Peyer's patch (tissue), 4 donors: Measurements from ENCODE around the gene CCL27. TPM values are rescaled to one million over a fixed set of nuclear protein-coding genes. Genes with fewer than 3 reads are reported as not detected.

Experiments used
- DNase-seq, 3 donors: peaks; one replicate each; pipeline ENCODE4 v3.0.0-alpha.2; 2017 to 2019
- H3K27ac ChIP-seq, 4 donors: fragments of 200-600 bp; sonication (generic); one replicate each; pipeline ENCODE4 v1.5.1; 2016 to 2019
- H3K27me3 ChIP-seq, 2 donors: fragments of 200-600 bp; sonication (generic); one replicate each; pipeline ENCODE4 v1.5.1; 2019
- H3K36me3 ChIP-seq, 3 donors: fragments of 200-600 bp; sonication (generic); one replicate each; pipeline ENCODE4 v1.5.1; 2016 to 2019
- H3K4me1 ChIP-seq, 4 donors: fragments of 200-600 bp; sonication (generic); one replicate each; pipeline ENCODE4 v1.5.1; 2016 to 2019
- H3K4me3 ChIP-seq, 4 donors: fragments of 200-600 bp; sonication (generic); 1 replicate in 3 of 4; 2 replicates in 1 of 4; pipeline ENCODE4 v1.5.1; 2016 to 2019; ENCODE audit warnings: mild to moderate bottlenecking in 1 of 4
- H3K9me3 ChIP-seq, 4 donors: fragments of 200-600 bp; sonication (generic); one replicate each; pipeline ENCODE4 v1.5.1; 2016 to 2019; ENCODE audit warnings: mild to moderate bottlenecking in 1 of 4
- POLR2A ChIP-seq, 2 donors: fragments of 450-650 bp; IDR thresholded peaks; one replicate each; pipeline ENCODE4 v1.5.1; 2017; ENCODE audit warnings: antibody characterized with exemption in 2 of 2, mild to moderate bottlenecking in 2 of 2, moderate library complexity in 2 of 2
- total RNA-seq, 4 donors: library from RNA; depleted of rRNA; stranded (reverse); fragments of >200 nt; gene quantifications; one replicate each; pipeline ENCODE4 v1.1.0, GENCODE V29; 2016
- TF ChIP-seq, protein P1 (sequence below), 6 experiments: fragments of 450-650 bp in 4 of 6; fragments of 200-600 bp in 2 of 6; sonication (generic) in 1 of 6; IDR thresholded peaks; one replicate each; pipeline ENCODE4 v1.5.1; 2017 to 2019; ENCODE audit warnings: antibody characterized with exemption in 6 of 6, mild to moderate bottlenecking in 3 of 6, moderate library complexity in 1 of 6

CCL27 gene
- total RNA-seq, 4 donors from 2014 or later = not detected

DNA sequence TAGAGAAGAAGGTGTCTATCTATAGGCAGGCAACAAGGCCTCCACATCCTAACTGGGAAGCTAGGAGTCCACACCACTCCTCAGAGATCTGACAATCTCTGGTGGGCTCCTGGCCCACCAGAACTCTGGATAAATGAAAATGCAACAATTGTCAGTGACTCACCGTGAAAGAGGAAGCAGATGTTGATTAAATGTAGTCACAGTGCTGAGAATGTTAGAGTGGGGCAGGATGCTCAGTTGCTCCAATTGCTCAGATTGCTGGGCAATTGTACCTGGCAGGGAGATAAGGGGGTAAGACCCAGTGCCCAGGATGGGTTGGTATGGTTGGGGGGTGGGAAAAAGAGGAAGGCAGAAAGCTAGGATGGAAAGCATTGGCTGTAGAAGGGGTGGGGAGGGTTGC, 24.3 kb upstream of the CCL27 start:
- Histone ChIP-seq H3K36me3 (no peaks in the 10 kb centered on the region), H3K4me1 (peaks cover 0 to 5% (median 0%) of the 10 kb centered on the region in 4 donors), H3K27me3 (no peaks in the 10 kb centered on the region), H3K27ac (no peak overlapping the region), H3K9me3 (no peaks in the 10 kb centered on the region), H3K4me3 (no peak overlapping the region)
- no peak for DNase-seq
- TF ChIP-seq, protein P1, sequence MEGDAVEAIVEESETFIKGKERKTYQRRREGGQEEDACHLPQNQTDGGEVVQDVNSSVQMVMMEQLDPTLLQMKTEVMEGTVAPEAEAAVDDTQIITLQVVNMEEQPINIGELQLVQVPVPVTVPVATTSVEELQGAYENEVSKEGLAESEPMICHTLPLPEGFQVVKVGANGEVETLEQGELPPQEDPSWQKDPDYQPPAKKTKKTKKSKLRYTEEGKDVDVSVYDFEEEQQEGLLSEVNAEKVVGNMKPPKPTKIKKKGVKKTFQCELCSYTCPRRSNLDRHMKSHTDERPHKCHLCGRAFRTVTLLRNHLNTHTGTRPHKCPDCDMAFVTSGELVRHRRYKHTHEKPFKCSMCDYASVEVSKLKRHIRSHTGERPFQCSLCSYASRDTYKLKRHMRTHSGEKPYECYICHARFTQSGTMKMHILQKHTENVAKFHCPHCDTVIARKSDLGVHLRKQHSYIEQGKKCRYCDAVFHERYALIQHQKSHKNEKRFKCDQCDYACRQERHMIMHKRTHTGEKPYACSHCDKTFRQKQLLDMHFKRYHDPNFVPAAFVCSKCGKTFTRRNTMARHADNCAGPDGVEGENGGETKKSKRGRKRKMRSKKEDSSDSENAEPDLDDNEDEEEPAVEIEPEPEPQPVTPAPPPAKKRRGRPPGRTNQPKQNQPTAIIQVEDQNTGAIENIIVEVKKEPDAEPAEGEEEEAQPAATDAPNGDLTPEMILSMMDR (IDR thresholded peaks at IDR 0.05) = no peak
- no peak for TF ChIP-seq POLR2A (IDR thresholded peaks at IDR 0.05)

DNA sequence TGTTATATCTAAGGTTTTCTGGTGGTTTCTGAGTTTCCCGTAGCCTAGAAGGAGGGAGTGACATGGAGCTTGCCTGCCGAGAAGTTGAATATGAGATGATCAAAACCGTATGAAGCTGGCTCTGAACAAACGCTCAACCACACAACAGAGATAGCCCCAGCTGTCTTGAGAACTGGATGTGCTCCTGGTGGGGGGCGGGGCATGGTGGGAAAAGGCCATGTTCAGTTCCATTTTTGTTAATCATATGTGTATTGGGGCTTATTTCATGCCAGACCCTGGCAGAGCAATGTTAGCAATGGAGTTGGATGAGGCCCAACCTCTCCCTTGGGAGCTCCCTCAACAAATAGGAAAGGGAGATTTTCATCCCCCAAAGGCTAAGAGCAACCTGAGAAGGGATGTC, 23.8 kb upstream of the CCL27 start:
- Histone ChIP-seq H3K27me3 (no peaks in the 10 kb centered on the region), H3K4me3 (no peak overlapping the region), H3K9me3 (no peaks in the 10 kb centered on the region), H3K36me3 (no peaks in the 10 kb centered on the region), H3K4me1 (peaks cover 0 to 4% (median 0%) of the 10 kb centered on the region in 4 donors), H3K27ac (no peak overlapping the region)
- TF ChIP-seq POLR2A (IDR thresholded peaks at IDR 0.05) = no peak
- TF ChIP-seq, protein P1 (IDR thresholded peaks at IDR 0.05) = no peak
- DNase-seq = no peak

DNA sequence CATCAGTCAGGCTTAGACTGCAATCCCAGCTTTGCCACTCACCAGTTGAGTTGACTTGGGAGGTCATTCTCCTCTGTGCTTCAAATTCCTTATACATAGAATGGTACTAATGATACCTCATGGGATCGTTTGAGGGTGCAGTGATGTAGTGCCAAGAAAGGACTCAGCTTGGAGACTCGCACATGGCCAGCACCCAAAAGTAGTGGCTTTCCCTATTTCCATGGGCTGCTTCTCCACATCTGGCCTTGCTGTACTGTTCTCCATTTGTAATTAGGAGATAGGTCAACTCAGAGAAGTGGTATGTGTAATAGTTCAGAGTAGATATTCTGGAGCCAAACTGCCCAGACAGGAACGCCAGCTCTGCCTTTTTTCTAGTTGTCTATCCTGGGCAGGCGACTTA, 23.1 kb upstream of the CCL27 start:
- TF ChIP-seq, protein P1 (IDR thresholded peaks at IDR 0.05) = no peak
- TF ChIP-seq POLR2A (IDR thresholded peaks at IDR 0.05) = no peak
- no peaks in the 10 kb centered on the region for H3K4me1 ChIP-seq
- H3K27me3 ChIP-seq = no peaks in the 10 kb centered on the region
- no peak overlapping the region for H3K4me3 ChIP-seq
- no peaks in the 10 kb centered on the region for H3K36me3 ChIP-seq
- no peaks in the 10 kb centered on the region for H3K9me3 ChIP-seq
- H3K27ac ChIP-seq = no peak overlapping the region
- no peak for DNase-seq

DNA sequence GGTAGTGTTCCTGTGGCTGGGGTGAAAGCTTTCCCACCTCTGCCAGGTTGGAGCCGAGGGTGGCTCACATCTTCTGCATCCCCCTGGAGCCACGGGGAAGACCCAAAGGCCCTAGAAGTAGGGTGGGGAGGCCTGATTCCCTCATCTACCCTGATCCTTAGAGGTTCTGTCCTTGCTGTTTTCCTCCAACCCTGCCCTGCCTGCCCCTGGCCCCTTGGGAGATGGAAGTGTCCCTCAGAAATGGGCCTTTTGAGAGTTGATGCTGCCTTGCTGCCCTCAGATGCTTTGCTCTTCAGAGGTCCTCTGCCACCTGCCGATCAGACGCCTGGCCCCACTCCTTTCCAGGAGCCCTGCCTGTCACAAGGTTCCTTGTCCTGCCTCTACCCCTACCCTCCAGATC, 22.4 kb upstream of the CCL27 start:
- Histone ChIP-seq H3K9me3 (no peaks in the 10 kb centered on the region), H3K4me1 (no peaks in the 10 kb centered on the region), H3K27me3 (no peaks in the 10 kb centered on the region), H3K27ac (no peak overlapping the region), H3K36me3 (no peaks in the 10 kb centered on the region), H3K4me3 (no peak overlapping the region)
- DNase-seq = no peak
- TF ChIP-seq POLR2A (IDR thresholded peaks at IDR 0.05) = no peak
- TF ChIP-seq, protein P1 (IDR thresholded peaks at IDR 0.05) = no peak

DNA sequence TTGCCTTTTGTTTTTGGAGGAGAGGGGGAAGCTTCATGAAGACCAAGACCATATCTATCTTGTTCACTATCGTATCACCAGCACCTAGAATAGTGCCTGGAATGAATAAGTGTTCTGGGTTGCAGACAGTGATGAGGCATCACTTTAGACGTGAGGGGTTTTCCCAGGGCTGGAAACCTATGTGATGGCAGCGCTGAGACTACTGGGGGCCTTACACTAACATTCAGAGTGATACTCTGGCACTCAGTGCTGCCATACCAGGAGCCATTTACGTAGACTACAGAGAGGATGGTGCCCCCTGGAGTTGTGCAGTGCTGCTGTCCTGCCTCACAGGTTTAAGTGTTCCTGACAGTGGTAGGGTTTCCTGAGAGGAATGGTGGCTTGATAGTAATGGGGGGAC, 21.7 kb upstream of the CCL27 start:
- Histone ChIP-seq H3K4me1 (no peaks in the 10 kb centered on the region), H3K9me3 (no peaks in the 10 kb centered on the region), H3K36me3 (no peaks in the 10 kb centered on the region), H3K4me3 (no peak overlapping the region), H3K27ac (no peak overlapping the region), H3K27me3 (no peaks in the 10 kb centered on the region)
- no peak for DNase-seq
- TF ChIP-seq, protein P1 (IDR thresholded peaks at IDR 0.05) = no peak
- no peak for TF ChIP-seq POLR2A (IDR thresholded peaks at IDR 0.05)

DNA sequence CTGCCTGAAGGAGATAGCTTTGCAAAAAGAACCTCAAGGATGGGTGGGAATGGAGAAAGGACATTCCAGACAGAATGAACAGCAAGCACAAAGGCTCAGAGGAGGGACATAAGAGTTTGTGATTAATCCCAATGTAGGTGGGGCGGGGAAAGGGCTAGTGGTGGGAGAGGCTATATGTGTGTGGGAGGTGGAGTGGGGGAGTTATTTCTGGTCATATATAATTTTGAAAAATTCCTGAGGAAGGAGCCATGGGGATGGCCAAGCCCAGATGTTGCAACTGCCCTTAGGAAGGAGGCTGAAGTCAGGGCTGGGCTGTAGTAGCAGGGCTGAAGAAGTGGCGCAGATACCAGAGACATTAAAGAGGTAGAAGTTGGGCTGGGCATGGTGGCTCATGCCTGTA, 13.4 kb upstream of the CCL27 start:
- Histone ChIP-seq H3K4me3 (no peak overlapping the region), H3K9me3 (no peaks in the 10 kb centered on the region), H3K36me3 (no peaks in the 10 kb centered on the region), H3K27me3 (no peaks in the 10 kb centered on the region), H3K4me1 (no peaks in the 10 kb centered on the region), H3K27ac (no peak overlapping the region)
- TF ChIP-seq, protein P1 (IDR thresholded peaks at IDR 0.05) = no peak
- no peak for TF ChIP-seq POLR2A (IDR thresholded peaks at IDR 0.05)
- no peak for DNase-seq
